T-helper 2 cell (primary cell): ENCODE measurements around the gene PLEKHM3.
"Not testable (repeated sequence)": the region's sequence is repeated elsewhere in the genome, so short reads cannot be mapped to it uniquely, and the experiment has no call there.

Source experiments
- DNase-seq, 5 experiments: peaks; one replicate each; pipeline versions ENCODE4 v3.0.0 to v3.0.0-alpha.2; 2012 to 2022

Gene PLEKHM3

GRCh38 chr2:207920721-207921120, 104.6 kb downstream of the PLEKHM3 start:
- DNase-seq: no peak

- DNase-seq: no peak
Measured at GRCh38 chr2:207920321-207920720, 105.0 kb downstream of the PLEKHM3 start.

- DNase-seq: no peak
Measured at GRCh38 chr2:207919164-207919919, 106.0 kb downstream of the PLEKHM3 start.

GRCh38 chr2:207914716-207915115, 110.6 kb downstream of the PLEKHM3 start:
- DNase-seq: no peak

- no peak for DNase-seq
Measured at GRCh38 chr2:207913772-207914358, 111.5 kb downstream of the PLEKHM3 start.

- DNase-seq: no peak
Measured at GRCh38 chr2:207911856-207912255, 113.5 kb downstream of the PLEKHM3 start.

- DNase-seq: no peak
Measured at GRCh38 chr2:207911215-207911614, 114.1 kb downstream of the PLEKHM3 start.

GRCh38 chr2:207906495-207906894, 118.8 kb downstream of the PLEKHM3 start:
- DNase-seq: not testable (repeated sequence)

GRCh38 chr2:207905546-207905945, 119.8 kb downstream of the PLEKHM3 start:
- no peak for DNase-seq

- no peak for DNase-seq
Measured at GRCh38 chr2:207903236-207903635, 122.1 kb downstream of the PLEKHM3 start.

GRCh38 chr2:207902821-207903220, 122.5 kb downstream of the PLEKHM3 start:
- DNase-seq: no peak

- DNase-seq: no peak
Measured at GRCh38 chr2:207901829-207902228, 123.5 kb downstream of the PLEKHM3 start.

- no peak for DNase-seq
Measured at GRCh38 chr2:207901401-207901800, 123.9 kb downstream of the PLEKHM3 start.

- no peak for DNase-seq
Measured at GRCh38 chr2:207898354-207898695, 127.0 kb downstream of the PLEKHM3 start.

GRCh38 chr2:207897541-207898353, 127.6 kb downstream of the PLEKHM3 start:
- DNase-seq: no peak

GRCh38 chr2:207896525-207897285, 128.6 kb downstream of the PLEKHM3 start:
- no peak for DNase-seq

- no peak for DNase-seq
Measured at GRCh38 chr2:207895274-207895860, 130.0 kb downstream of the PLEKHM3 start.

- DNase-seq: no peak
Measured at GRCh38 chr2:207892716-207893402, 132.5 kb downstream of the PLEKHM3 start.

GRCh38 chr2:207891086-207891844, 134.1 kb downstream of the PLEKHM3 start:
- no peak for DNase-seq

- DNase-seq: no peak
Measured at GRCh38 chr2:207887500-207887899, 137.8 kb downstream of the PLEKHM3 start.

- DNase-seq: no peak
Measured at GRCh38 chr2:207885010-207885409, 140.3 kb downstream of the PLEKHM3 start.
